Mucosa of rectum (tissue), 2 donors: ENCODE measurements around the gene CLCNKA.
"Not testable (repeated sequence)": the region's sequence is repeated elsewhere in the genome, so short reads cannot be mapped to it uniquely, and the experiment has no call there.

Source experiments
- H3K27ac ChIP-seq, 2 donors: one replicate each; pipeline ENCODE4 v1.7.0; 2013; ENCODE audit warnings: inconsistent platforms in 2 of 2, low read depth in 2 of 2, low read length in 2 of 2
- H3K27me3 ChIP-seq, 2 donors: one replicate each; pipeline ENCODE4 v1.7.0; 2013; ENCODE audit warnings: low read length in 2 of 2; ENCODE audit not compliant: control insufficient read depth in 2 of 2, insufficient read depth in 2 of 2
- H3K36me3 ChIP-seq, 2 donors: one replicate each; pipeline ENCODE4 v1.7.0; 2013; ENCODE audit warnings: low read length in 2 of 2; ENCODE audit not compliant: control insufficient read depth in 2 of 2, insufficient read depth in 2 of 2
- H3K4me1 ChIP-seq, 2 donors: one replicate each; pipeline ENCODE4 v1.7.0; 2013; ENCODE audit warnings: low read length in 2 of 2, mild to moderate bottlenecking in 1 of 2; ENCODE audit not compliant: control insufficient read depth in 2 of 2, insufficient read depth in 2 of 2
- H3K4me3 ChIP-seq, 2 donors: one replicate each; pipeline ENCODE4 v1.7.0; 2013; ENCODE audit warnings: low read length in 2 of 2
- H3K9ac ChIP-seq, 2 donors: one replicate each; pipeline ENCODE4 v1.7.0; 2013; ENCODE audit warnings: low read length in 2 of 2, low read depth in 1 of 2, mild to moderate bottlenecking in 1 of 2
- H3K9me3 ChIP-seq, 2 donors: one replicate each; pipeline ENCODE4 v1.7.0; 2013; ENCODE audit warnings: low read length in 2 of 2; ENCODE audit not compliant: control insufficient read depth in 2 of 2
- donor health status: healthy.
- donor health status: Normal muscosa, but diverticular disease.

CLCNKA gene

DNA sequence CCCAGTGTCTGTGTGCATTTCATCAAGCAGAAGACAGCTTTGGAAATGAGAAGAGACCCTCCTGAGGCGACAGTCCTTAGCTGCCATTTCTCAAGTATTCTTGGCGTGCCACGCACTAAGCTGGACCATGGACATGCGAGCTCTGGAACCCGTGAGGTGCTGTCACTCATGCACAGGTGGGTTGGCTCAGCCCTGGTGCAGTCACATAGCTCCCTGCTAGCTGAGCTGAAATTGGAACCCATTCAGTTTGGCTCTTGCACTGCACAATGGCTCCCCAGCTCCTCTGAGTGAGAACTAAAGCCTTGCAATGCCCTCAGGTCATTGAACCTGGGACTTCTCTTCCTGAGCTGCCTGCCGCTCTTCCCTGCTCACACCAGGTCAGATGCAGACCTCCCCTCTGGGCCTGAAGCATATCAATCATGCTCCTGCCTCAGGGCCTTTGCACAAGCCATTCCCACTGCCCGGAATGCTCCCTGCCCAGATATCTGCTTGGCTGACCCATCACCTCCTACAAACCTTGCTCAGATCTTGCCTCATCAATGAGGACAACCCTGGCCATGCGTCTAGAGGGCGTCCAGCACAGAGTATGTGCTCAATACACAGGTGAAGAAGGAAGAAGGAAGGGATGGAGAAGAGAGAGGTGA is 24.1 kb upstream of the CLCNKA start:
- Histone ChIP-seq H3K4me1 (no peaks in the 10 kb centered on the region), H3K27me3 (no peaks in the 10 kb centered on the region), H3K36me3 (no peaks in the 10 kb centered on the region), H3K27ac (no peak overlapping the region), H3K9me3 (no peaks in the 10 kb centered on the region), H3K4me3 (no peak overlapping the region), H3K9ac (no peak overlapping the region)

DNA sequence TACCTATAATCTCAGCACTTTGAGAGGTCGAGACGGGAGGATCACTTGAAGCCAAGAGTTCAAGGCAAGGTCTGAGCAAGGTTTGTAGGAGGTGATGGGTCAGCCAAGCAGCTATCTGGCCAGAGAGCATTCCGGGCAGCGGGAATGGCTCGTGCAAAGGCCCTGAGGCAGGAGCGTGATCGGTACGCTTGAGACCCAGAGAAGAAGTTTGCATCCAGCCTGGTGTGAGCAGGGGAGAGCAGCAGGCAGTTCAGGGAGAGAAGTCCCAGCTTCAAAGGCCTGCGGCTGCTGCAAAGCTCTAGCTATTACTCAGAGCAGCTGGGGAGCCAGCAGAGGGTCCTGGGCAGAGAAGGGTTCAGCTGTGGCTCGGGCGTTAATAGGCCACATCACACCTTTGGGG is 22.9 kb upstream of the CLCNKA start:
- H3K27ac ChIP-seq = no peak overlapping the region
- no peaks in the 10 kb centered on the region for H3K4me1 ChIP-seq
- no peaks in the 10 kb centered on the region for H3K9me3 ChIP-seq
- H3K27me3 ChIP-seq = no peaks in the 10 kb centered on the region
- no peak overlapping the region for H3K4me3 ChIP-seq
- H3K36me3 ChIP-seq = no peaks in the 10 kb centered on the region
- H3K9ac ChIP-seq = no peak overlapping the region

DNA sequence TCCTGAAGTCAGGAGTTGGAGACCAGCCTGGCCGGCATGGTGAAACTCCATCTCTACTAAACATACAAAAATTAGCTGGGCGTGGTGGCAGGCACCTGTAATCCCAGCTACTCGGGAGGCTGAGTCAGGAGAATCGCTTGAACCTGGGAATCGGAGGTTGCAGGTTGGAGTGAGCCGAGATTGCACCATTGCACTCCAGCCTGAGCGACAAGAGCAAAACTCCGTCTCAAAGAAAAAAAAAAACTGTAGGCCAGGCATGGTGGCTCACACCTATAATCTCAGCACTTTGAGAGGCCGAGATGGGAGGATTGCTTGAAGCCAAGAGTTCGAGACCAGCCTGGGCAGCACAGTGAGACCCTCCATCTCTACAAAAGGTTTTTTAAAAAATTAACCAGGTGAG is 20.6 kb upstream of the CLCNKA start:
- not testable (repeated sequence) for H3K27me3 ChIP-seq, H3K27ac ChIP-seq, H3K9me3 ChIP-seq, H3K36me3 ChIP-seq, H3K4me3 ChIP-seq, H3K9ac ChIP-seq, H3K4me1 ChIP-seq

DNA sequence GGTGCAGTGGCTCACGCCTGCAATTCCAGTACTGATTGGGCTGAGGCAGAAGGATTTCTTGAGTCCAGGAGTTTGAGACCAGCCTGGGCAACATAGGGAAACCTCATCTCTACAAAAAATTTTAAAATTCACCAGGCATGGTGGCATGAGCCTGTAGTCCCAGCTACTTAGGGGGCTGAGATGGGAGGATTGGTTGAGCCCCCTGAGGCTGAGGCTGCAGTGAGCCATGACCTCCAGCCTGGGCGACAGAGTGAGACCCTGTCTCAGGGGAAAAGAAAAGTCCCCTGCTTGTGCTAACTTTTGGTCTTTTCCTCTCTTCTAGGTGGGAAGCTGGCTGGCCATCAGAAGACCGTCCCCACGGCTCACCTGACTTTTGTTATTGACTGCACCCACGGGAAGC is 16.2 kb upstream of the CLCNKA start:
- Histone ChIP-seq H3K4me3 (no peak overlapping the region), H3K9ac (no peak overlapping the region), H3K4me1 (no peaks in the 10 kb centered on the region), H3K9me3 (no peaks in the 10 kb centered on the region), H3K36me3 (no peaks in the 10 kb centered on the region), H3K27ac (no peak overlapping the region), H3K27me3 (no peaks in the 10 kb centered on the region)

DNA sequence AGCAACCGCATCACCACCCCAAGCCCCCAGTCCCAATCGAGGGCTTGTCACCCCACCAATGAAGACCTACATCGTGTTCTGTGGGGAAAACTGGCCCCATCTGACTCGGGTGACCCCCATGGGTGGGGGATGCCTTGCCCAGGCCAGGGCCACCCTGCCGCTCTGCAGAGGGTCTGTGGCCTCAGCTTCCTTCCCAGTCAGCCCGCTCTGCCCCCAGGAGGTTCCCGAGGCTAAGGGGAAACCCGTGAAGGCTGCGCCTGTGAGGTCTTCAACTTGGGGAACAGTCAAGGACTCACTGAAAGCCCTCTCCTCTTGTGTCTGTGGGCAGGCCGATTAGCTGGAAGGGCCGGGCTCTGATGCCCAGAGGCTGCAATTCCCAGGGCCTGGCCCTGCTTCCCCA is 15.8 kb upstream of the CLCNKA start:
- Histone ChIP-seq H3K4me3 (no peak overlapping the region), H3K9ac (no peak overlapping the region), H3K4me1 (no peaks in the 10 kb centered on the region), H3K27me3 (no peaks in the 10 kb centered on the region), H3K27ac (no peak overlapping the region), H3K9me3 (no peaks in the 10 kb centered on the region), H3K36me3 (no peaks in the 10 kb centered on the region)

DNA sequence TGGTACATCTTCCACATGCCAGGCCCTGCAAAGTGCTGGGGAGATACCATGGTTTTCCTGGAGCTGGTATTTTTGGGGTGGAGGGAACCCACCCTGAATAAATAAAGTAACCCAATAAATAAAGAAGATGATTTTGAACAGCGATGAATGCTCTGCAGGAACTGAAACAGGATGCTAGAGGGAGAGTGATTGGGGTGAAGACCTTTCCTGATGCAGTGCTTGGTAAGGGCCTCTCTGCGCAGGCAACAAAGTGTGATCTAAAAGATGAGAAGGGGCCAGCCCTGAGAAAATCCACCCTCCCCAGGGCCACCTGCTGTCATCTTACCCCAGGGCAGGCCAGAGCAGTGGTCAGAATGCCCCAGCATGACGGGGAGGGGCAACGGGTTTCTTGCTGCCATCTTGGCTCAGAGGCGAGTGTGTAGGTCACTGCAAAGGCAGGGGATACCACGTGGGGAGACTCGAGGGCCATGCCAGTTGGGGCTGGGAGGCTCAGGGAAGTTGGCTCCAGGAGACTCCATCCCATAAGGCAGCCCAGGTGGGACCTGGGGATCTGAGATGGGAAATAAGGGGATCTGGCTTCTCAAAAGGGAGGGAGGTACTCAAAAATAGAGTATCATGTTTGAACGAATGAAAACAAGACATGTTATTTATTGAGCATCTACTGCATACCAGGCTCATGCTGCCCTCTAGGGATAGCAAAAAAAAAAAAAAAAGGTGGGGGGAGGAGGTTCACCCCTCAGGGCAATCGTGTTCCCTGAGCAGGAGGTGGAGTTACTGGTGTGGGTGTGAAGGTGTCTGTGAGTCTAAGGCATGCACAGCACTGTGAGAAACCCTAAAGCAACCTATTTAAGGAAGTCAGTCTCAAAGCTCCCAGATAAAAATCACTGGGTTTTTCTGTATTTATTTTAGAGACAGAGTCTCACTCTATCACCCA is 15.0 kb upstream of the CLCNKA start:
- Histone ChIP-seq H3K4me1 (no peaks in the 10 kb centered on the region), H3K9me3 (no peaks in the 10 kb centered on the region), H3K27ac (no peak overlapping the region), H3K36me3 (no peaks in the 10 kb centered on the region), H3K27me3 (no peaks in the 10 kb centered on the region), H3K4me3 (no peak overlapping the region), H3K9ac (no peak overlapping the region)

DNA sequence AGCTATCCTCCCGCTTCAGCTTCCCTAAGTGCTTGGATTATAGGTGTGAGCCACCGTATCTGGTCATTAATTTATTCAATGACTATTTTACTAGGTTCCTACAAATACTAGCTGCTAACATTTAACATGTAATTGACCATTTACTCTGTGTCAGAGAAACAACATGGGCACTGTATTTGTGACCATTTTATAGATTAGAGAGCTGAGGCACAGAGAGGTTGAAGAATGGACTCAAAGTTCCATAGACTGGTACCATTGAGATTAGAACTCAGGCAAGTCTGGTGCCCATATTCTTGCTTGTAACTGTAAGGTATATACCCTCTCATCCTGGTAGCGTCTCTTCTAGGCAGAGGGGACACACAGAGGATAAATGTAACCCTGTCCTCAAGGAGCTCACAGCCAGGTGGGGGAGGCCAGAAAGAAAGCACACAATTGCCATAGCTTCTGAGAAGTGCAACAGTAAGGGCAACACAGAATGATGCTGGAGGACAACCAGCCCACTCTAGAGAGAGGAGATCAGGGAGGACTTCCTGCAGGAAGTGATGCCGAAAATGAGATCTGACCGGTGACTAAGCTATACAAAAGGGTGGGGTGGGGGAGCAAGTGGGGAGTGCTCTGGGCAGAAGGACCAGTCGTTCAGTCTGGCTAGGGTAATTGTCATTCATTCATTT is 14.0 kb upstream of the CLCNKA start:
- no peak overlapping the region for H3K4me3 ChIP-seq
- peaks cover 3 to 4% of the 10 kb centered on the region in 2 donors for H3K4me1 ChIP-seq
- no peaks in the 10 kb centered on the region for H3K27me3 ChIP-seq
- no peak overlapping the region for H3K27ac ChIP-seq
- no peak overlapping the region for H3K9ac ChIP-seq
- H3K9me3 ChIP-seq = no peaks in the 10 kb centered on the region
- no peaks in the 10 kb centered on the region for H3K36me3 ChIP-seq

DNA sequence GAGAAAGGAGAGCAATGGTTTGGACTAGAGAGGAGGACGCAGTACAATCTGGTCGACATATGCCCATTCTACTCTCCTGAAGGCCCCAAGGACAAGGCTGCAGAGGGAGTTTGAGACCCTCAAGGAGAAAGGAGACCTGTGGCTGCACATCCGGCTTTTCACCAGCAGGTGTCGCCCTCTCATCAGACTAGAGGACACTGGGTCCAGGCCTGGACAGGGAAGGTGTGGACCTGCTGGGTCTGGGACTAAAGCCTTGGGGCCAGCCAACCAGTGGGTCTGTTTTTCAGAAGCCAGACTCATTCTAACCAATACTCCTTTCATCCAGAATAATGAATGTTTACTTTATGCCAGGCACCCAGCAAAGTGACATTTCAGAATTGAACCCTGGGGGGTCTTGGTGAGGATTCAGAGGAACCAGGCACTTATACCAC is 12.8 kb upstream of the CLCNKA start:
- Histone ChIP-seq H3K9me3 (no peaks in the 10 kb centered on the region), H3K9ac (no peak overlapping the region), H3K27me3 (no peaks in the 10 kb centered on the region), H3K4me3 (no peak overlapping the region), H3K27ac (no peak overlapping the region), H3K36me3 (no peaks in the 10 kb centered on the region), H3K4me1 (peaks cover 4 to 13% of the 10 kb centered on the region in 2 donors)

DNA sequence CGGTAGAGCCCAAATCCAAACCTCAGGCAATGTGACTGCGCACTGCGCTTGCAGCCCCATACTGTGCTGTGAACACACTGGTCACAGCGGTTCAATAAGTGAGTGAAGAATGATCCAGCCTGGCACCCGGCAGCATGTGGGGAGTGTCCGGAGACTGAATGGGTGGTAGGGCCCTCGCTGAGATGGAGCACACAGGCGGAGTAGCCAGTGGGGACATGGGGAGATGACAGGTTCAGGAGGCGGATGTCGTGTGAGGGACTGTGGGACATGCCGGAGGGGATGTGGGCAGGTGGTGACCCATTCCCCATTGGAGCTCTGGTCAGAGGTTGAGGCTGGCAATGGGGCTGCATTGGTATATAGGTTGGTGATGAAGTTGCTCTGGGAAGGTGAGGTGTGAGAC is 12.2 kb upstream of the CLCNKA start:
- no peak overlapping the region for H3K9ac ChIP-seq
- H3K4me1 ChIP-seq = peaks cover 4 to 14% of the 10 kb centered on the region in 2 donors
- no peaks in the 10 kb centered on the region for H3K27me3 ChIP-seq
- H3K27ac ChIP-seq = no peak overlapping the region
- no peaks in the 10 kb centered on the region for H3K36me3 ChIP-seq
- H3K4me3 ChIP-seq = no peak overlapping the region
- H3K9me3 ChIP-seq = no peaks in the 10 kb centered on the region

DNA sequence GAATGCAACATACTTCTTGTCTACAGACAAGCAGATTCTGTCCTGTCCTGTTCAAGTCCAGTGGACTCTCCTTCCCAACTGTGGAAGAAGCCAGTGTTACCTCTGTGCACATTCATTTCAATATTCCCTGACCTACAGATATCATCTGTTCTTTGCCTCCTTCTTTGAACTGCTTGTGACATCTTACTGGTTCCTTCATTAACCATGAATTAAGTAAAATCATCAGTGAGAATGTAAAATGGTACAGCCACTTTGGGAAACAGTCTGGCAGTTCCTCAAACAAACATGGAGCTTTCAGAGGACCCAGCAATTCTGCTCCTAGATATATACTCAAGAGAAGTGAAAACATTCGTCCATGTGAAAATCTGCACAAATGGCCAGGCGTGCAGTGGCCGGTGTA is 11.0 kb upstream of the CLCNKA start:
- Histone ChIP-seq H3K9ac (no peak overlapping the region), H3K27ac (no peak overlapping the region), H3K4me3 (no peak overlapping the region), H3K27me3 (no peaks in the 10 kb centered on the region), H3K4me1 (peaks cover 4 to 17% of the 10 kb centered on the region in 2 donors), H3K36me3 (no peaks in the 10 kb centered on the region), H3K9me3 (no peaks in the 10 kb centered on the region)
